GM23248 (cell line): ENCODE measurements around the gene SFMBT2. TPM values are rescaled to one million over a fixed set of nuclear protein-coding genes. Genes with fewer than 3 reads are reported as not detected.
A peak's percentile ranks its signal among the peaks of the same experiment; 100 is the strongest.

Experiments used
- DNase-seq: peaks from one replicate; pipeline ENCODE4 v3.0.0-alpha.2; 2015
- H2AFZ ChIP-seq: fragments of 200-600 bp; sonication (generic); 2 replicates; pipeline ENCODE4 v1.6.1; 2016; ENCODE audit warnings: antibody characterized with exemption
- H3F3A ChIP-seq: fragments of 200-600 bp; sonication (generic); 2 replicates; pipeline ENCODE4 v1.6.1; 2016; ENCODE audit warnings: mild to moderate bottlenecking, antibody characterized with exemption, mixed run types; ENCODE audit not compliant: insufficient read depth
- H3K27ac ChIP-seq: fragments of 200-600 bp; sonication (generic); 2 replicates; pipeline ENCODE4 v1.5.1; 2016; ENCODE audit warnings: mild to moderate bottlenecking
- H3K27me3 ChIP-seq: fragments of 200-600 bp; sonication (generic); replicated peaks from 2 replicates; pipeline ENCODE4 v1.6.1; 2016; ENCODE audit warnings: mild to moderate bottlenecking; ENCODE audit not compliant: insufficient read depth
- H3K36me3 ChIP-seq: fragments of 200-600 bp; sonication (generic); 2 replicates; pipeline ENCODE4 v1.6.1; 2016; ENCODE audit warnings: low read depth, mild to moderate bottlenecking
- H3K4me1 ChIP-seq: fragments of 200-600 bp; sonication (generic); 2 replicates; pipeline ENCODE4 v1.6.1; 2016; ENCODE audit warnings: mild to moderate bottlenecking; ENCODE audit not compliant: insufficient read depth
- H3K4me2 ChIP-seq: fragments of 200-600 bp; sonication (generic); one replicate; pipeline ENCODE4 v1.6.1; 2016; ENCODE audit warnings: mild to moderate bottlenecking; ENCODE audit not compliant: unreplicated experiment
- H3K4me3 ChIP-seq: fragments of 200-600 bp; sonication (generic); 2 replicates; pipeline ENCODE4 v1.5.1; 2016; ENCODE audit warnings: mild to moderate bottlenecking
- H3K79me2 ChIP-seq: fragments of 200-600 bp; sonication (generic); 2 replicates; pipeline ENCODE4 v1.6.1; 2016; ENCODE audit warnings: mild to moderate bottlenecking; ENCODE audit not compliant: insufficient read depth
- H3K9ac ChIP-seq: fragments of 200-600 bp; sonication (generic); 2 replicates; pipeline ENCODE4 v1.6.1; 2016; ENCODE audit warnings: mild to moderate bottlenecking
- H3K9me2 ChIP-seq: fragments of 200-600 bp; sonication (generic); 2 replicates; pipeline ENCODE4 v1.6.1; 2016; ENCODE audit warnings: mixed run types, mild to moderate bottlenecking, moderate library complexity; ENCODE audit not compliant: insufficient read depth
- H3K9me3 ChIP-seq: fragments of 200-600 bp; sonication (generic); one replicate; pipeline ENCODE4 v1.6.1; 2017; ENCODE audit warnings: low read depth
- H4K20me1 ChIP-seq: fragments of 200-600 bp; sonication (generic); 2 replicates; pipeline ENCODE4 v1.6.0; 2016; ENCODE audit not compliant: insufficient read depth
- EZH2 ChIP-seq: fragments of 200-600 bp; sonication (generic); IDR thresholded peaks from 2 replicates; pipeline ENCODE4 v1.6.1; 2018; ENCODE audit warnings: antibody characterized with exemption, mild to moderate bottlenecking; ENCODE audit not compliant: insufficient read depth, poor library complexity, severe bottlenecking
- EZH2phosphoT487 ChIP-seq: fragments of 200-600 bp; sonication (generic); IDR thresholded peaks from 2 replicates; pipeline ENCODE4 v1.6.1; 2018; ENCODE audit warnings: antibody characterized with exemption, moderate library complexity, mild to moderate bottlenecking, low read depth; ENCODE audit not compliant: insufficient read depth
- WGBS, 2 experiments: methylation state at CpG; one replicate each; pipeline ENCODE4 v1.1.6; 2015 to 2017; ENCODE audit warnings: low lambda C conversion rate in 2 of 2, low coverage in 1 of 2; ENCODE audit errors: missing lambda C conversion rate in 2 of 2; 5-methylcytosine and 5-hydroxymethylcytosine counted together
- in situ Hi-C: fragments of 300-500 bp; cut with MboI; formaldehyde crosslinking; loops from 2 replicates; pipeline ENCODE4 v1.15.0; 2020
- polyA plus RNA-seq: library from polyadenylated mRNA; unstranded; fragments of >200 nt; fragmentation: Nextera tagmentation; extraction: Ambion mirVana; gene quantifications from 2 replicates; pipeline ENCODE4 v1.2.1, GENCODE V29; 2016
- small RNA-seq: library from RNA; depleted of rRNA; stranded (forward); fragments of <200 nt; gene quantifications from one replicate; pipeline ENCODE3, GENCODE V24; 2014; ENCODE audit warnings: low read depth, low replicate concordance
- total RNA-seq: library from RNA; depleted of rRNA; stranded (reverse); fragments of >200 nt; shearing (Covaris generic); gene quantifications from 2 replicates; pipeline ENCODE4 v1.2.3, GENCODE V29; 2014

The SFMBT2 gene
- total and polyA plus RNA-seq, 2 experiments from 2014 or later, result 0.22 TPM; not detected in 1

DNA sequence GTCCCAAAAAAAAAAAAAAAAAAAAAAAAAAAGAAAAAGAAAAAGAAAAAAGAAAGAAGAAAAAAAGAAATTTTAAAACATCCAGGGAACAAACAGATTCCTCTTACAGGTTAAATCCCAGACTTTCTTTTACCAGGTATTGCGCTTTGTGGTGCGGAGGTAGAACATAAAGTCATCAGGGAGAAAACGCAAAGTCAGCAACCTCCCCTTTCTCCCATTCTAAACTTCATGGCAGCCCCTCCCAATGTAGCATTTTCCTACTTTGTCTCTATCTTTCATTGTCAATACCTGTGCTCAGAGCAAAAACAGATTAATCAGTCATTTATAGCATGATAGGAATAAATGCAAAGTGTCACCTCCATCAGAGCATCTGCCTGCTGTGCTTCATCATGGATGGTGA is 299.7 kb downstream of the SFMBT2 start:
- in situ Hi-C loops, result no loop called here
- no peaks in the 10 kb centered on the region for H3F3A ChIP-seq
- no peaks in the 10 kb centered on the region for H3K9me2 ChIP-seq
- WGBS, 2 experiments, result 95 to 100% methylated on average over 3 of the region's 3 CpGs
- H3K36me3 ChIP-seq, result no peaks in the 10 kb centered on the region
- DNase-seq, result no peak
- no peaks in the 10 kb centered on the region for H3K27me3 ChIP-seq
- no peaks in the 10 kb centered on the region for H3K79me2 ChIP-seq
- H3K27ac ChIP-seq, result peak overlapping the region; percentile 44
- H3K9ac ChIP-seq, result no peak overlapping the region
- H3K4me1 ChIP-seq, result peaks cover 4% of the 10 kb centered on the region
- H3K4me2 ChIP-seq, result no peak overlapping the region
- H2AFZ ChIP-seq, result no peak overlapping the region
- no peaks in the 10 kb centered on the region for H4K20me1 ChIP-seq
- no peak overlapping the region for H3K4me3 ChIP-seq
- no peak for TF ChIP-seq EZH2phosphoT487
- no peak for TF ChIP-seq EZH2
- H3K9me3 ChIP-seq, result no peaks in the 10 kb centered on the region

Small RNAs within 50 kb of the gene (small RNA-seq; reads per million reads assigned to genes)
- gene AL590095.2 (not detected), gene COX6CP17 (not detected)
